ENCODE measurements around the gene ARHGAP45. TPM values are rescaled to one million over a fixed set of nuclear protein-coding genes. Genes with fewer than 3 reads are reported as not detected.
A peak's percentile ranks its signal among the peaks of the same experiment; 100 is the strongest.
"Not testable (repeated sequence)": the region's sequence is repeated elsewhere in the genome, so short reads cannot be mapped to it uniquely, and the experiment has no call there.

Gene ARHGAP45
- total RNA-seq, 1 donor from 2014 or later = 201 TPM

GRCh38 chr19:1122021-1122971 is 55.3 kb downstream of the ARHGAP45 start:
- no peaks in the 10 kb centered on the region for H3K9me3 Mint-ChIP-seq
- H3K27me3 Mint-ChIP-seq (ENCODE audit: insufficient read depth) = no peaks in the 10 kb centered on the region
- no peak overlapping the region for H3K4me3 Mint-ChIP-seq
- intact Hi-C loops (cut with micrococcal nuclease) = no loop called here
- no peak for DNase-seq (ENCODE audit: low spot score)
- no peaks in the 10 kb centered on the region for H3K4me1 Mint-ChIP-seq (ENCODE audit: low read depth)
- H3K27ac Mint-ChIP-seq = no peak overlapping the region
- H3K36me3 Mint-ChIP-seq (ENCODE audit: low read depth) = peaks cover 26% of the 10 kb centered on the region

DNA sequence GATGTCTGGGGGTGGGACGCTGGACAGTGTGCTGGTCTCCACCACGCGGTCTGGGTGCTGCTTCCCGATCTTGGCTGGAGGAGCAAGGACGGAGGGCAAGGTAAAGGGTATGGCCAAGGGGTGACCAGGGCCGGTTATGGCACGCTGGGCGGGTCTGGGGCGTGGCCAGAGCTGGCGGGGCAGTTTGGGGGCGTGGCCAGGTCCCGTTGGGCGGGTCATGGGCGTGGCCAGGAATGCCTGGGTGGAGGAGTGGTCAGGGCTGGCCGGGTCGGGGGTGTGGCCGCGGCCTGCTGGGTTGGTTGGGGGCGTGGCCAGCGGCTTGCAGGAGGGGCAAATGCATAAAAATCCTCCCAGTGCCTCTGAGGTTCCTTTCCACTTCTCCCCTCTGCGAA is 56.0 kb downstream of the ARHGAP45 start:
- peak; percentile 49 for DNase-seq (ENCODE audit: low spot score)
- intact Hi-C loops (cut with micrococcal nuclease) = no loop called here
- Mint-ChIP-seq H3K27me3 (ENCODE audit: insufficient read depth) (no peaks in the 10 kb centered on the region), H3K4me3 (no peak overlapping the region), H3K9me3 (no peaks in the 10 kb centered on the region), H3K36me3 (ENCODE audit: low read depth) (peaks cover 32% of the 10 kb centered on the region), H3K27ac (peak overlapping the region; percentile 58), H3K4me1 (ENCODE audit: low read depth) (no peaks in the 10 kb centered on the region)

- H3K4me3 Mint-ChIP-seq = no peak overlapping the region
- DNase-seq (ENCODE audit: low spot score) = no peak
- no peak overlapping the region for H3K27ac Mint-ChIP-seq
- no peaks in the 10 kb centered on the region for H3K27me3 Mint-ChIP-seq (ENCODE audit: insufficient read depth)
- intact Hi-C loops (cut with micrococcal nuclease) = no loop called here
- H3K4me1 Mint-ChIP-seq (ENCODE audit: low read depth) = no peaks in the 10 kb centered on the region
- H3K9me3 Mint-ChIP-seq = no peaks in the 10 kb centered on the region
- H3K36me3 Mint-ChIP-seq (ENCODE audit: low read depth) = peaks cover 28% of the 10 kb centered on the region
Observed at GRCh38 chr19:1123381-1123780, 56.4 kb downstream of the ARHGAP45 start.

DNA sequence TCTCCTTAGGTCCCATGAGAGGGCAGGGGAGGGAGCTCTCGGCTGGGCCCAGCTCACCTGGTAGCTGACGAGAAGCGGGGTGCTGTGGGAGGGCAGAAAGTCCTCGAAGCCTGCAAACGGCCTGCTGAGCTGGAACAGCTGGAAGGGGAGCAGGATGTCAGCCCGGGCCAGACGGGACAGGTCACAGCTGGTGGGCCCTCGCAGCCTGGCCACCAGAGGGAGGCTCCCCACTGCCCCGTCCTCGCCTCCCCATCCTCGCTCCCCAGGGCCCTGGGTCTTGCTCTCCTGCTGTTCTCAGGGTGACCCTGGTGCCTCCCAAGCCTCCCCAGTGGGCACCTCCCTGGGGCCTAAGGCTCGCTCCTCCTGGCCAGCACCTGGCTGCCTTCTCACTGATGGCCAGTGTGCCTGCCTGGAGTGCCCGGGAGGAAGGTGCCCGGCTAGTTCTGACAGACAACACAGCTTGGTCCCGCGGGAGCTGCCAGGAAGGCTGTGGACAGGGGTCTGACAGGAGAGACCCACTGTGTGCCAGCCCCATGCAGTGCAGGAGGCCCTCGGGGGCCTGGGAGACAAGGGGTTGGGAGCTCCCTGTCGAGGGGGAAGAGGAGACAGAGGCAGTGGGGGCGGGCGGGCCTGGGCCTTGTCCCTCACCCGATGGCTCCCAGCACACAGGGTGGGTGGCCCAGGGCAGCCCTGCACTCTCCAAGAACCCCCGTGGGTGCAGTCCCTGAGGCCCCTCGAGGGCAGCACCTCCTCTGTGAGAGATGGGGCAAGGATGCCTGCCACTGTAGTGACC is 57.1 kb downstream of the ARHGAP45 start:
- Mint-ChIP-seq H3K27ac (no peak overlapping the region), H3K27me3 (ENCODE audit: insufficient read depth) (no peaks in the 10 kb centered on the region), H3K4me3 (no peak overlapping the region), H3K36me3 (ENCODE audit: low read depth) (peaks cover 23% of the 10 kb centered on the region), H3K9me3 (no peaks in the 10 kb centered on the region), H3K4me1 (ENCODE audit: low read depth) (no peaks in the 10 kb centered on the region)
- DNase-seq (ENCODE audit: low spot score) = no peak
- intact Hi-C loops (cut with micrococcal nuclease) = no loop called here

GRCh38 chr19:1125601-1126467 is 58.9 kb downstream of the ARHGAP45 start:
- Mint-ChIP-seq H3K4me1 (ENCODE audit: low read depth) (peaks cover 11% of the 10 kb centered on the region), H3K27me3 (ENCODE audit: insufficient read depth) (no peaks in the 10 kb centered on the region), H3K36me3 (ENCODE audit: low read depth) (peaks cover 23% of the 10 kb centered on the region), H3K27ac (peak overlapping the region; percentile 64), H3K9me3 (no peaks in the 10 kb centered on the region), H3K4me3 (no peak overlapping the region)
- DNase-seq (ENCODE audit: low spot score) = no peak
- intact Hi-C loops (cut with micrococcal nuclease) = no loop called here

DNA sequence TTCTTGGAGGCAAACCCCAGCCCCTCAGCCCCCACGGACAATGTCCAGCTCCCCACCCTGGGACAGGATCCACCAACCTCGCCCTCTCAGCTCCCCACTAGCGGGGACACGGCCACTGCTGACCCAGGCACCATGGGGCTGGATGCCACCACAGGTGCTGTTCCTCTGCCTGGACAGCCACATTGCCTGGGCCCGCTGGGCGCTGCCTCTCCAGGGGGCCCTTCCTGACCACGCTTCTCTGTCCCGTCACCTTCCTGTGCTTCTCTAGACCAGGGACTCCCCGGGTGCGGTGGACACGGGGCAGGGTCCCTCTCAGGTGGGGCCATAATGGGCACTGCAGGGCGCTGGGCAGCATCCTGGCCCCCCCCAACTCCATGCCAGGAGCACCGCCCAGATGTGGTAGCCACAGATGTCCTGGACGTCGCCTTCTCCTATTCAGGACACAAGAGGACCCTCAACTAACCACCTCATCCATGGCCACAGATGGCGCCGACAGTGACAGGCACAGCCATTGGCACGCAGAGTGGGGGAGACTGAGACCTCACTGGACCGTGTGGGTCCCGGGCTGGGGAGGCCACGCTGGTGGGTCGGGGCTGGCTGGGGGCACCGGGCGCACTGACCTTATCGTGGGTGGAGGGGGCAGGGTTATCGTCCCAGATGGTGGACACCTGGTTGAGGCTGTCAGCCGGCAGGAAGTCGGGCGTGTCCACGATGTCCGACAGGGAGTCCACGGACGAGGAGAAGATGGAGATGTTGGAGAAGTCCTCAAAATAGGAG is 60.2 kb downstream of the ARHGAP45 start:
- intact Hi-C loops (cut with micrococcal nuclease) = no loop called here
- Mint-ChIP-seq H3K4me3 (peak overlapping the region; percentile 7), H3K9me3 (no peaks in the 10 kb centered on the region), H3K27ac (peak overlapping the region; percentile 48), H3K27me3 (ENCODE audit: insufficient read depth) (no peaks in the 10 kb centered on the region), H3K4me1 (ENCODE audit: low read depth) (peaks cover 12% of the 10 kb centered on the region), H3K36me3 (ENCODE audit: low read depth) (peaks cover 15% of the 10 kb centered on the region)
- no peak for DNase-seq (ENCODE audit: low spot score)

GRCh38 chr19:1128106-1128505 is 61.1 kb downstream of the ARHGAP45 start:
- H3K9me3 Mint-ChIP-seq = no peaks in the 10 kb centered on the region
- no peak overlapping the region for H3K4me3 Mint-ChIP-seq
- DNase-seq (ENCODE audit: low spot score) = no peak
- H3K4me1 Mint-ChIP-seq (ENCODE audit: low read depth) = peaks cover 12% of the 10 kb centered on the region
- no peaks in the 10 kb centered on the region for H3K27me3 Mint-ChIP-seq (ENCODE audit: insufficient read depth)
- peaks cover 11% of the 10 kb centered on the region for H3K36me3 Mint-ChIP-seq (ENCODE audit: low read depth)
- no peak overlapping the region for H3K27ac Mint-ChIP-seq
- intact Hi-C loops (cut with micrococcal nuclease) = no loop called here

- H3K27ac Mint-ChIP-seq = peak overlapping the region; percentile 55
- H3K4me3 Mint-ChIP-seq = peak overlapping the region; percentile 53
- H3K27me3 Mint-ChIP-seq (ENCODE audit: insufficient read depth); DNase-seq (ENCODE audit: low spot score); H3K9me3 Mint-ChIP-seq; intact Hi-C loops (cut with micrococcal nuclease): not testable (repeated sequence)
- peaks cover 11% of the 10 kb centered on the region for H3K36me3 Mint-ChIP-seq (ENCODE audit: low read depth)
- peaks cover 19% of the 10 kb centered on the region for H3K4me1 Mint-ChIP-seq (ENCODE audit: low read depth)
Observed at GRCh38 chr19:1129084-1129483, 62.1 kb downstream of the ARHGAP45 start.

- H3K9me3 Mint-ChIP-seq = no peaks in the 10 kb centered on the region
- peak overlapping the region; percentile 89 for H3K4me3 Mint-ChIP-seq
- H3K27me3 Mint-ChIP-seq (ENCODE audit: insufficient read depth) = no peaks in the 10 kb centered on the region
- peaks cover 11% of the 10 kb centered on the region for H3K36me3 Mint-ChIP-seq (ENCODE audit: low read depth)
- intact Hi-C loops (cut with micrococcal nuclease) = no loop called here
- peaks cover 21% of the 10 kb centered on the region for H3K4me1 Mint-ChIP-seq (ENCODE audit: low read depth)
- peak overlapping the region; percentile 58 for H3K27ac Mint-ChIP-seq
- no peak for DNase-seq (ENCODE audit: low spot score)
Observed at GRCh38 chr19:1129535-1129934, 62.6 kb downstream of the ARHGAP45 start.

DNA sequence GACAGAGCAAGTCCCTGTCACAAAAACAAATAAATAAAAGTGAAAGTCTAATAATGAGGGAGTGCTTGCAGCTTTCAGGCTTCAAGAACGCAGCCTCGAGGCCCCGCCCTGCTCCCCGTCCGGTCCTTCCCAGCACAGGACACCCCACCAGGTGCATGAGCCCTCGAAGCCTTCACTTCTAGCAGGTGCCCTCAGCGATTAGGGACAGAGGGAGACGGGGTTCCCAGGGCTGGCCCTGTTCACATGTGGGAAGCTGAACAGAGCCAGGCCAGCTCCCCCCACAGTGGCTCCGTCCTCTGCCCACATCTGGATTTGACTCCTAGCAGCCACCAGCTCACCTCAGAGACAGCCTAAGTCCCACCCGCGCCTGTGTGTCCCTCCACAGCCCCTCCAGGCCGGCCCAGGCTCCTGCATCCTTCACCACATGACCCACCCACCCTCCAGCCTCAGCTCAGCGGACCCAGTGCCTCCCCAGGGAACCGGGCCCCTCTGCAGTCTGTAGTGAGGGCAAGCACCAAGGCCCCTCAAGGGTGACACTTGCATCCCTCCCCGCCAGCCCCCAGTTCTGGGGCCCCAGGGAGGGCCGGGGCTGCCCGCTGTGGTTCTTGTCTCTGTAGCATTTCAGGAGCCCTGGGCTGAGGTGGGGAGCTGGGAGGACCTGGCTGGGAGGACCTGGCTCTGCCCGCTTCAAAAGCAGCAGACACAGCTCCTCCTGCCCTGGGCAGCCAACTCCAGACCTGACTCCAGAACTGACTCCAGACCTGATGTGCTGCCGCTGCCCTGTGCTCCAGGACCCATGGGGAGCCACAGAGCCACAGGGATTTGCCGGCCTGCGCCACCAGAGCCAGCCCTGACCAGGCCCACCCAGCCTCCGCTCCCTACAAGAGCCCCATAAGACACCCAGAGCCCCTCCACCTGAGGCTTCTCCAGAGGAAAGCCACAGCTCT is 64.1 kb downstream of the ARHGAP45 start:
- intact Hi-C loops (cut with micrococcal nuclease) = loop anchor here (5.0 kb wide), 3 partner anchors 54 to 251 kb away; partner anchors contain the start of gene NDUFS7

More for the DNA sequence above, 64.1 kb downstream of the ARHGAP45 start:
- peak; percentile 33 for DNase-seq (ENCODE audit: low spot score)
- Mint-ChIP-seq H3K27ac (peak overlapping the region; percentile 75), H3K4me1 (ENCODE audit: low read depth) (peaks cover 21% of the 10 kb centered on the region), H3K36me3 (ENCODE audit: low read depth) (peaks cover 11% of the 10 kb centered on the region), H3K4me3 (peak overlapping the region; percentile 89), H3K9me3 (no peaks in the 10 kb centered on the region), H3K27me3 (ENCODE audit: insufficient read depth) (no peaks in the 10 kb centered on the region)

All from activated T-helper 1 cell treated with anti-CD3 and anti-CD28 coated beads, Interleukin-12 subunit alpha, Interleukin-12 subunit beta, Interleukin-2, Interleukin-4 antibody, amounts not matched to agents 30 ng/mL and 10 ng/mL and 1 ng/mL, durations not matched to agents 14 hours and 24 hours and 36 hours (primary cell).